VCaP (cell line): ENCODE data around the gene LRRC45.

Experiments used
- H3K27ac ChIP-seq: fragments of 450-650 bp; 2 replicates; pipeline ENCODE4 v1.5.1; 2017
- TF ChIP-seq, protein P1 (sequence below): fragments of 450-650 bp; conservative IDR thresholded peaks from 2 replicates; pipeline ENCODE4 v1.5.1; 2017; ENCODE audit warnings: mild to moderate bottlenecking, moderate library complexity

The LRRC45 gene

DNA sequence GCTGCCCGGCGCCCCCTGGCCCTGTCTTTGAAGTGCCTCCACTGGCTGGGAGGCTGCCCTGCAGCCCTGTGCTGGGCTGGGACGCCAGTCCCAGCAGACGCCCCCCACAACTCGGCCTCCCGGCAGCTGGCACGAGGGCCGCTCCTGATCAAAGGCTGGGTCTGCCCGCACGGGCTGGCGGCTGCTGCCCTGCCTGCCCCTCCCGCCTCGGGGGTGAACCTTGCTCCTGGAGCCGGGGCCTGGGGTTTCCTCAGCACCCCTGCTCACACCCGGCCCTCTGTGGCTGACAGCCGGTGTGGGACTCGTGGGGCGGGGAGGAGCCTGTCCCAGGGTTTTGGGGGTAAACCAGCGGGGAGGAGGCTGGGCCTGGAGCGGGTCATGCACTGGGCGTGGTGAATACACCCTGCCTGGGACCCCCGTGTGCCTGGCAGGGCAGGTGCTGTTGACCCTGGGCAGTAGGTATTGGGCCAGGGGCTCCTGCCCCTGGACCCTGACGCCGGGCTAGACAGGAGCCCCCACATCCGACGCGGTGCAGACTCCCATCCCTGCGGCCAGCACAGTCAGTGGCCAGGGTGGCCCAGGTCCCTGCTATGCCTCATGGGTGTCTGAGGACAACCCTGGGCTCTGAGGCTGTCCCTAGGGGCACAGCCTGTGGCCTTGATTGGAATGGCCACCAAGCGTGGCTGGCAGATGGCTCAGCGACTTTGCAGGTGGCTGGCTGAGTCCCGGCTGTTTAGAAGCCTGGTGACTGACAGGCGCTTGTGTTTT, 22.1 kb upstream of the LRRC45 start:
- TF ChIP-seq, protein P1, sequence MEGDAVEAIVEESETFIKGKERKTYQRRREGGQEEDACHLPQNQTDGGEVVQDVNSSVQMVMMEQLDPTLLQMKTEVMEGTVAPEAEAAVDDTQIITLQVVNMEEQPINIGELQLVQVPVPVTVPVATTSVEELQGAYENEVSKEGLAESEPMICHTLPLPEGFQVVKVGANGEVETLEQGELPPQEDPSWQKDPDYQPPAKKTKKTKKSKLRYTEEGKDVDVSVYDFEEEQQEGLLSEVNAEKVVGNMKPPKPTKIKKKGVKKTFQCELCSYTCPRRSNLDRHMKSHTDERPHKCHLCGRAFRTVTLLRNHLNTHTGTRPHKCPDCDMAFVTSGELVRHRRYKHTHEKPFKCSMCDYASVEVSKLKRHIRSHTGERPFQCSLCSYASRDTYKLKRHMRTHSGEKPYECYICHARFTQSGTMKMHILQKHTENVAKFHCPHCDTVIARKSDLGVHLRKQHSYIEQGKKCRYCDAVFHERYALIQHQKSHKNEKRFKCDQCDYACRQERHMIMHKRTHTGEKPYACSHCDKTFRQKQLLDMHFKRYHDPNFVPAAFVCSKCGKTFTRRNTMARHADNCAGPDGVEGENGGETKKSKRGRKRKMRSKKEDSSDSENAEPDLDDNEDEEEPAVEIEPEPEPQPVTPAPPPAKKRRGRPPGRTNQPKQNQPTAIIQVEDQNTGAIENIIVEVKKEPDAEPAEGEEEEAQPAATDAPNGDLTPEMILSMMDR: no peak
- H3K27ac ChIP-seq: no peak overlapping the region

DNA sequence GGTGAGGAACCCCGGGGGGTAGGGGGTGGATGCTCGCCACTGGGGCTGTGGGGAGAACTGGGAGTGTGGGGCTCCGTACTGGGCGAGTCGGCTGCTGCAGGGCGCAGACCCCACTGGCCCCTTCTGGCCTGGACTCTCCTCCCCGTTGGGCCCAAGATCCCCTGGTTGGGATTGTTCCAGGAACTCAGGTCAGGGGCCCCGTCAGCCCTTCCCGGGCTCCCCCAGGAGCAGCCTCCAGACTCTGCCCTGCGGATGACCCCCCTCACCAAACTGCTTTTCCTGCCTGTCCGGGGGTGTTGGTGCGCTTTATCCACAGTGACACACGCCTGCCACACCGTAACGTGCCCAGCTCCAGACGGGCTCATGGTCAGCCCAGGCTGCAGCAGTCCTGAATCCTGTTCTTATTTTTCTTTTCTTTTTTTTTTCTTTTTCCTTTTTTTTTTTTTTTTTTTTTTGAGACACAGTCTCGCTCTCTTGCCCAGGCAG, 21.5 kb upstream of the LRRC45 start:
- no peak overlapping the region for H3K27ac ChIP-seq
- TF ChIP-seq, protein P1: no peak

DNA sequence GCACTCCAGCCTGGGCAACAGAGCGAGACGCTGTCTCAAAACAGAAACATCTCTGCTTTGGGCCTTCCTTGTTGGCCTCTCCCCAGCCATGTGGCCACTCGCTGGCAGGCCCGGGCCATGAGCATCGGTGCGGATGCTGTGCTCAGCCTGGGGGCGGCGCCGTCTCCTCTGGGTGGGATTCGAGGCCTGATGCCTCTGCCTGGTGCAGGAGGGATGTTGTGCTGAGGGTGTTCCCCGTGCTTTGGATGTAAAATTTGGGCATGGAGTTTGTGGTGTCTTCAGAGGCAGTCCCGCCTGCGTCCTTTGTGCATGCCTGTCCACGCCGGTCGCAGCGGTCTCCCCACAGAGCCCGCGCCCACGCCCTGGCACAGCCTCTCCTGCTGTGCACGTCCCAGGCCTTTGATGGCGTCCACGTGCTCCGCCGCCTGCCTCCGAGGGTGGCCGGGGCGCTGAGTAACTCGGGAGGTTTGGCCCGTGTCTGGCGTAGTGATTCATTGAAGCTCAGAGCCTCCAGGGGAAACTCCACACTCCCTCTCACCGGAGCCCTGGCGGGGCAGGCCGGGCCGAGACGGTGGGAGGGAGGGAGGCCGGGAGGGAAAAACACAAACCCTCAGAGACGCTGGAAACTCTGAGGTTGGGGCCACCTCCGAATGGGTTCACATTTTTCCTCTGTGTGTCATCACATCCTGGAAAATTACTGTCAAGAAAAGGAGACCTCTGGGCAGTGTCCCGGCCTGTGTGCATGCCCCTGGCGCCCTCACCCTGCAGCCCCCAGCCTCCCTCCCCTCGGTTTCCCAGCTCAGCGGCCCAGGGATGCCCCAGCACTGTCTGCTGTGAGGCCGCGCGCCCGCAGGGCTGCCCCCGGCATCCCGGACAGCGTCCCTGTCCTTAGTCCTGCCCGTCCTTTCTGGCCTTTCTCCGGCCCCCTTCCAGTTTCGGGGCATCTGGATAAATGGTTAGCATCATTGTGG, 19.4 kb upstream of the LRRC45 start:
- no peak overlapping the region for H3K27ac ChIP-seq
- TF ChIP-seq, protein P1: no peak

DNA sequence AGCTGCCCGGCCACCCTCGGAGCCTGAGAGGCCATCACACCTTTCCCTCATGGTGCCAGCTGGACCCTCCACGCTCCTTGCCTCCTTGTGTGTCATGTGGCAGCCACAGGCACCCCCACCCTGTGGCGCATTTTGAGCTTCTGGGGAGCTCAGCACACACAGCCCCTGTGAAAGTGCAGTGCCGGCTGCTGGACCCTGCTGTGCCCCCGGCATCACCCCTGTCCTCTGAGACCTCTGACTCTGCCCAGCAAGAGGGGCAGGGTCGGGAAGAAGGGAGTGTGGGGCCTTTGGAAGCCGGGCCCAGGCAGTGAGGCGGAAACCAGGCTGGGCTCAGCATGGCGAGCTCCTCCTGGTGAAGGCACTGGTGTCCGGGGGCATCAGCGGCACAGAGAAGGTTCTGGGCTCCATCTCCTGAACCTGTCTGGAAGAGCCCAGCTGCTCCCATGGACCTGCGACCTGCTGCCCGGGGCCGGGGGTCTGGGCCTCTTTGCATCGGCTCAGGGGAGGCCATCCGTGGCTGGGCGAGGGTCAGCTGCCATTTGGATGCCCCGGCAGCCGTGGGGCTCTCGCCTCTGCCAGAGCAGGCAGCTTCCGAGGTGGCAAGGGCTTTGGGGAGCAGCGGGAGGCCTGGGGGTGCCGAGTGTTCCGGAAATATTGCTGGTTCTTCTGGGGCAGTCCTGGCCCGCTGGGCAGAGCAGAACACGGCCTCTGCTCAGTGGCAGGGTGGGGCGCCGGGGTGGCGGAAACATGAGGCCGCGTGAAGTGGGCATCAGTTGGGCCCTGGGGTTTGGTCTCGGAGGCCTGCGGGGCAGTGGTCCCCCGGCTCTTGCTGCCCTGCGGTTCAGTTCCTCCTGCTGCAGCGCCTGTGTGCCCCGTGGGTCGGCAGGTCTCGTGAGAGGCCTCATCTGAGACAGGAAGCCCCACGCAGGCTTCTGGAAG, 18.3 kb upstream of the LRRC45 start:
- no peak overlapping the region for H3K27ac ChIP-seq
- TF ChIP-seq, protein P1: no peak

DNA sequence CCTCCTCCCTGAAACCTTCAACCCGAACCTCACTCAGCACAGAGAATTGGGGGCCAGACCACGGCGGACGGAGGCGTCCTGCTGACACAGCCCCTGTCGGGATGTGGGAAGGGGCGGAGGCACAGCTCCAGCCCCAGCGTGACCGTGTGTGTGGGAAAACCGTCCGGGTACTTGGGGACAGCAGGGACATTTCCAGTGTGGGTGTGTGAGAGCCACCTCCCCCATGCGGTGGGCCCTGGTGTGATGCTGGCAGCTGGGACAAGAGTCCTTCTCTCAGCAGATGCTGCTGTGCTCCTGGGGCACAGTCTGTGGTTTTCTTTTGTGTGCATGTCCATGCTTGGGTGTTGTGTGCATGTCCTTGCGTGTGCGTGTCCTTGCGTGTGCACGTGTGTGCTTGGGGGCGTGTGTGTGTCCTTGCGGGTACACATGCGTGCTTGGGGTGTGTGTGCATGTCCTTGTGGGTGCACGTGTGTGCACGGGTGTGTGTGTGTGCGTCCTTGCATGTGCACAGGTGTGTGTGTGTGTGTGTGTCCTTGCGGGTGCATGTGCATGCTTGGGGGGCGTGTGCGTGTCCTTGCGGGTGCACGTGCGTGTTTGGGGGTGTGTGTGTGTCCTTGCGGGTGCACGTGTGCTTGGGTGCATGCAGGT, 17.3 kb upstream of the LRRC45 start:
- TF ChIP-seq, protein P1: no peak
- no peak overlapping the region for H3K27ac ChIP-seq

DNA sequence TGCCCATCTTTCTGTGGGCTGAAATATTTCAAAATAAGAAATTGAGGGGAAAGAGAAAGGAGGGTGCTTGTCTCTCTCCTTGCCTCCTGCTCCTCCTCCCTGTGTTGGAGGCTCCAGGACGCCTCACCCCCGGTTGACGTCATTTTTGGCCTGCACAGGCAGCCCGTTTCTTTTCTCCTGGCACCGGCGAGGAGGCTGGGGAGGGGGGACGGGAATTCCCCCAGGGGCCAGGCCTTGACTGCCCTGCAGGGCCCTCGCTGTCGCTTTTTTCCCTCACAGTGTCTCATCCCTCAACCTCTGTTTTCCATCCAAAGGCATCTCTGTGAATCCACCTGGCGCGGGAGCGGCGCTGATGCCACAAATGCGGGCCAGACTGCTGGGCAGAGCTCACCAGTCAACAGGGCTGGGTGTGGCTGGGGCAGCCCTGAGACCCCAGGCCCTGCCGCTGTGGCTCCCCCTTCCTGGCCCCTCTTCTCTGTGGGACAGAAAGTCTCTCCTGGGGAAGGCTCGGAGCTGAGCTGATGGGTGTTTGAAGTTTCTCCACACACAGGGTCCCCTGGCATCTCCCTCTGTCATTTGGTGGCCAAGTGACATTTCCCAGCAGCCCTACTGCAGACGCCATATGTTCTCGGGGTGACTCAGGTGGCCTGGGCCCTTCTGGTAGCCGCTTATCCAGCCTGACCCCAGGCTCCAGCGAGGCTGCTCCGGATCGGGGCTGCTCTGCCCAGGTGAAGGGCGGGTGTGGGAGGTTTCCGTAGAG, 16.5 kb upstream of the LRRC45 start:
- TF ChIP-seq, protein P1: no peak
- H3K27ac ChIP-seq: no peak overlapping the region
